Lower leg skin (tissue), 4 donors: ENCODE measurements around the gene RPL7A. TPM values are rescaled to one million over a fixed set of nuclear protein-coding genes. Genes with fewer than 3 reads are reported as not detected.

Source experiments
- DNase-seq, 2 donors: peaks; one replicate each; pipeline ENCODE4 v3.0.0-alpha.2; 2019; ENCODE audit warnings: low spot score in 2 of 2
- H3K4me3 ChIP-seq: fragments of 200-600 bp; sonication (generic); 2 replicates; pipeline ENCODE4 v1.5.1; 2017; ENCODE audit warnings: mild to moderate bottlenecking, low read depth; ENCODE audit not compliant: poor library complexity, severe bottlenecking
- POLR2A ChIP-seq, 2 donors: fragments of 450-650 bp; IDR thresholded peaks; one replicate each; pipeline ENCODE4 v1.6.1; 2016 to 2017; ENCODE audit warnings: antibody characterized with exemption in 2 of 2, mild to moderate bottlenecking in 1 of 2, moderate library complexity in 1 of 2
- WGBS, 2 donors: methylation state at CpG; one replicate each; pipeline ENCODE4 v1.1.5; 2018; 5-methylcytosine and 5-hydroxymethylcytosine counted together
- intact Hi-C: fragments of 100-400 bp; cut with DNase I; formaldehyde crosslinking; loops from one replicate; pipeline ENCODE4 v1.15.0; 2023; ENCODE audit warnings: low total_unique reads
- total RNA-seq, 4 donors: library from RNA; depleted of rRNA; stranded (reverse); fragments of >200 nt; gene quantifications; one replicate each; pipeline ENCODE4 v1.1.0, GENCODE V29; 2016
- TF ChIP-seq, protein P1 (sequence below), 3 donors: fragments of 450-650 bp; IDR thresholded peaks; one replicate each; pipeline ENCODE4 v1.5.1; 2016; ENCODE audit warnings: antibody characterized with exemption in 3 of 3, mild to moderate bottlenecking in 3 of 3, moderate library complexity in 2 of 3

The RPL7A gene
- total RNA-seq, 4 donors from 2014 or later: 2,005 to 2,991 (median 2,631) TPM

DNA sequence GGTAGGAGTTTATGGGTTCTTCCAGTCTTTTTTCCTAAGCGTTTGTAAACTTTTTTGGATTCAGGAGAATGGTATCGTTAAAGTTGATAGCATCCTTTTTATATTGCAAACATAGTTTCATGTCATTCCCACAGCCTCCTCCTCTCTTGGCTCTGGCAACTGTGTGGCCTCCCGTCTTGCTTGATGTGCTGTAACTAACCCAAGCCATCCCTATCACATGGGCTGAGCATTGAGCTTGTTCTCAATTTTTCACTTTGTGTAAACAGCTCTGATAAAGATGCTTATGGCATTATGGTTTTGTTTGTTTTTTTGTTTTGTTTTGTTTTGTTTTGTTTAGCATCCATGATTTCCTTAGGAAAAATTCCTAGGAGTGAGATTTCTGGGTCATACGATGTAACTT lies 32.7 kb downstream of the RPL7A start:
- H3K4me3 ChIP-seq: no peak overlapping the region
- no peak for DNase-seq
- intact Hi-C loops: no loop called here
- no peak for TF ChIP-seq POLR2A (IDR thresholded peaks at IDR 0.05)
- TF ChIP-seq, protein P1, sequence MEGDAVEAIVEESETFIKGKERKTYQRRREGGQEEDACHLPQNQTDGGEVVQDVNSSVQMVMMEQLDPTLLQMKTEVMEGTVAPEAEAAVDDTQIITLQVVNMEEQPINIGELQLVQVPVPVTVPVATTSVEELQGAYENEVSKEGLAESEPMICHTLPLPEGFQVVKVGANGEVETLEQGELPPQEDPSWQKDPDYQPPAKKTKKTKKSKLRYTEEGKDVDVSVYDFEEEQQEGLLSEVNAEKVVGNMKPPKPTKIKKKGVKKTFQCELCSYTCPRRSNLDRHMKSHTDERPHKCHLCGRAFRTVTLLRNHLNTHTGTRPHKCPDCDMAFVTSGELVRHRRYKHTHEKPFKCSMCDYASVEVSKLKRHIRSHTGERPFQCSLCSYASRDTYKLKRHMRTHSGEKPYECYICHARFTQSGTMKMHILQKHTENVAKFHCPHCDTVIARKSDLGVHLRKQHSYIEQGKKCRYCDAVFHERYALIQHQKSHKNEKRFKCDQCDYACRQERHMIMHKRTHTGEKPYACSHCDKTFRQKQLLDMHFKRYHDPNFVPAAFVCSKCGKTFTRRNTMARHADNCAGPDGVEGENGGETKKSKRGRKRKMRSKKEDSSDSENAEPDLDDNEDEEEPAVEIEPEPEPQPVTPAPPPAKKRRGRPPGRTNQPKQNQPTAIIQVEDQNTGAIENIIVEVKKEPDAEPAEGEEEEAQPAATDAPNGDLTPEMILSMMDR (IDR thresholded peaks at IDR 0.05): no peak
- WGBS, 2 donors: 81 to 87% methylated on average over 4 of the region's 4 CpGs

DNA sequence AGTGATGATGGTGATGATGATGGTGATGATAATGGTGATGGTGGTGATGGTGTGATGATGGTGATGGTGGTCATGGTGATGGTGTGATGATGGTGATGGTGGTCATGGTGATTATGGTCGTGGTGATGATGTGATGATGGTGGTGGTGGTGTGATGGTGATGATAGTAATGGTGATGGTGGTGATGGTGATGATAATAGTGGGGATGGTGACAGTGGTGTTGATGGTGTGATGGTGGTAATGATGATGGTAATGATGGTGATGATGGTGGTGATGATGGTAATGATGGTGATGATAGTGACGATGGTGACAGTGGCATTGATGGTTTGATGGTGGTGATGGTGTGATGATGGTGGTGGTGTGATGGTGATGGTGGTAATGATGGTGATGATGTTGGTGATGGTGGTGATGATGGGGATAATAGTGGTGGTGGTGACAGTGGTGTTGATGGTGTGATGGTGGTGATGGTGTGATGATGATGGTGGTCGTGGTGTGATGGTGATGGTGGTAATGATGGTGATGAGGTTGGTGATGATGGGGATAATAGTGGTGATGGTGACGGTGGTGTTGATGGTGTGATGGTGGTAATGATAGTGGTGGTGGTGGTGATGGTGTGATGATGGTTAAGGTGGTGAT lies 34.6 kb downstream of the RPL7A start:
- intact Hi-C loops: no loop called here

DNA sequence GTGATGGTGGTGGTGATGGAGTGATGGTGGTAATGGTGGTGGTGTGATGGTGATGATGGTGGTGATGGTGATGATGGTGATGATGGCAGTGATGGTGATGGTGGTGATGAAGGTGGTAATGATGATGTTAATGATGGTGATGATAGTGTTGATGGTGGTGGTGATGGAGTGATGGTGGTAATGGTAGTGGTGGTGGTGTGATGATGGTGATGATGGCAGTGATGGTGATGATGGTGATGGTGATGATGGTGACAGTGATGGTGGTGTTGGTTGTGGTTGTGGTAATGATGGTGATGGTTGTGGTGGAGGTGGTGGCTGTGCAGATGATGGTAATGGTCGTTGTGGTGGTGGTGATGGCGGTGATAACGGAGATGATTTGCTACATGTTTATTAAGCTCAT lies 35.4 kb downstream of the RPL7A start:
- intact Hi-C loops: no loop called here
- no peak for DNase-seq
- H3K4me3 ChIP-seq: no peak overlapping the region
- TF ChIP-seq POLR2A (IDR thresholded peaks at IDR 0.05): no peak
- TF ChIP-seq, protein P1 (IDR thresholded peaks at IDR 0.05): peak in 1 of 3 donors; percentile 33
- 91 to 95% methylated on average over 3 of the region's 3 CpGs for WGBS, 2 donors

More for the DNA sequence above, 34.6 kb downstream of the RPL7A start:
- 89 to 90% methylated on average over 4 of the region's 4 CpGs for WGBS, 2 donors
- DNase-seq: no peak
- H3K4me3 ChIP-seq: no peak overlapping the region
- no peak for TF ChIP-seq POLR2A (IDR thresholded peaks at IDR 0.05)
- TF ChIP-seq, protein P1 (IDR thresholded peaks at IDR 0.05): peak in 1 of 3 donors; percentile 3

DNA sequence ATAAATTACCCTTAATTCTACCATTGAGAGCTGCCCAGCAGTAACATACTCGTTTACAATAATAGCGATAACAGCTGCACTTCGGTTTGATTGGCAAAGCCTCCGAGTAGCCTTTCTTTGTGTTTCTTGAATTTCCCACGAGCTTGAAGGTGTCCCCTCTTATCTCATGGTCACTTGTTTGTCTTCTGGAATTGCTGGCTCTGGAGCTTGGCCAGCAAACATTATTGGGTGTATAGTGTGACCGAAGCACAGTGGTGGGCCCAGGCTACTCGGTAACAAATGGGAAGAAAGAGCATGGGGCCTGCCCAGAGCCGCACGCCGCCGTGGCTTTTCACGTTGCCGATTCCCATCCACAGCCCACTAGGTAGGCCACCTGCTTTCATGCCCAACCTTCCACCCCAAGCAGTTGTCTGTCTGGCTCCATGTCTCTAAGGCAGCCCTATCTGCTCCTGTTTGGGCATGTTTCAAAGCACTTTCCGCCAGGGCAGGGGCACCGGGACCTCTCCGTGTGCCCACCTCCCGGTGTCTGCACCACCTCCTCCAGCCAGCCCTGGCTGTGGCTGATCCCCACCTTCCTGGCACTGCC lies 36.8 kb downstream of the RPL7A start:
- 90 to 92% methylated on average over 17 of the region's 17 CpGs for WGBS, 2 donors
- intact Hi-C loops: no loop called here
- DNase-seq: no peak

DNA sequence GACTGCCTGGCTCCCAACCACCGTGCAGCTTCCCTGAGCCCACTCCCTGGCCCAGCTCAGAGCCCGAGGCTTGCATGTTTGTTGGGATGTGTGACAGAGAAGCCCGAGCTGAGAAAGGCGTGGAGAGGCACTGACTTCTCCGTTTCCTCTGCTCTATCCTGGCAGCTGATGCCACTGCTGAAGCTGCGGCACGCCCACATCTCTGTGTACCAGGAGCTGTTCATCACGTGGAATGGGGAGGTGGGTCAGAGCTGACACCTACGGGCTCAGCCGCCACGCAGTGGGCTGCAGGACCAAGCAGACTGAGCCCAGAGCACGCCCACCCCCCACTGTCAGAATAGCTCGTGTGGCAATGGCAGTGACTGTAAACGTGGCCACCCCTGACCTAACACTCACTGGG lies 37.4 kb downstream of the RPL7A start:
- intact Hi-C loops: no loop called here
- DNase-seq: no peak
- 76 to 78% methylated on average over 7 to 14 of the region's 14 CpGs for WGBS, 2 donors
- H3K4me3 ChIP-seq: no peak overlapping the region
- TF ChIP-seq, protein P1 (IDR thresholded peaks at IDR 0.05): no peak

More for the DNA sequence above, 36.8 kb downstream of the RPL7A start:
- no peak for TF ChIP-seq POLR2A (IDR thresholded peaks at IDR 0.05)
- TF ChIP-seq, protein P1 (IDR thresholded peaks at IDR 0.05): no peak
- H3K4me3 ChIP-seq: no peak overlapping the region
